ENCODE data around the gene BUB1. TPM values are rescaled to one million over a fixed set of nuclear protein-coding genes. Genes with fewer than 3 reads are reported as not detected.

BUB1 gene
- total and polyA plus RNA-seq, 2 donors (not counting 1 experiment from before 2014, with no cell fraction given) = 9.9 to 11.2 TPM

DNA sequence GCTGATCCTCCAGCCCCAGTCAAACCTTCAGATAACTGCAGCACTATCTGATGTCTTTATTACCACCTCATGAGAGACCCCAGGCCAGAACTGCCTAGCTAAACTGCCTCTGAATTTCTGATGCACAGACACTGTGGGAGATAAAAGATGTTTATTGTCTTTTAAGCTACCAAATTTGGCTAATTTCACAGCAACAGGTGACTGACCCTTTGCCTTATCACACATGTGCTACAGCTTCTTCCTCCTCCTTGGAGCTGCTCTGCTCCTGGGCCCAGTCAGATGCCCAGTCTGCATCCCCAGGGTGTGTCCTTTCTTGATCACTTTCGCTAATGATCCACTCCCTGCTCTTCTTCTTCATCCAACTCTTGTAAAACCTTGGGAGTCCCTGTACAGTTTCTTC is 34.9 kb upstream of the BUB1 start:
- no peak overlapping the region for H3K4me2 ChIP-seq (ENCODE audit: extremely low read depth, insufficient read depth, low read length)
- no peaks in the 10 kb centered on the region for H3K79me2 ChIP-seq (ENCODE audit: control insufficient read depth, insufficient read depth, low read length)
- TF ChIP-seq, protein P1, sequence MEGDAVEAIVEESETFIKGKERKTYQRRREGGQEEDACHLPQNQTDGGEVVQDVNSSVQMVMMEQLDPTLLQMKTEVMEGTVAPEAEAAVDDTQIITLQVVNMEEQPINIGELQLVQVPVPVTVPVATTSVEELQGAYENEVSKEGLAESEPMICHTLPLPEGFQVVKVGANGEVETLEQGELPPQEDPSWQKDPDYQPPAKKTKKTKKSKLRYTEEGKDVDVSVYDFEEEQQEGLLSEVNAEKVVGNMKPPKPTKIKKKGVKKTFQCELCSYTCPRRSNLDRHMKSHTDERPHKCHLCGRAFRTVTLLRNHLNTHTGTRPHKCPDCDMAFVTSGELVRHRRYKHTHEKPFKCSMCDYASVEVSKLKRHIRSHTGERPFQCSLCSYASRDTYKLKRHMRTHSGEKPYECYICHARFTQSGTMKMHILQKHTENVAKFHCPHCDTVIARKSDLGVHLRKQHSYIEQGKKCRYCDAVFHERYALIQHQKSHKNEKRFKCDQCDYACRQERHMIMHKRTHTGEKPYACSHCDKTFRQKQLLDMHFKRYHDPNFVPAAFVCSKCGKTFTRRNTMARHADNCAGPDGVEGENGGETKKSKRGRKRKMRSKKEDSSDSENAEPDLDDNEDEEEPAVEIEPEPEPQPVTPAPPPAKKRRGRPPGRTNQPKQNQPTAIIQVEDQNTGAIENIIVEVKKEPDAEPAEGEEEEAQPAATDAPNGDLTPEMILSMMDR (conservative IDR thresholded peaks at IDR 0.05 in 1 of 2, IDR thresholded peaks at IDR 0.05 in 1 of 2; ENCODE audit: low read depth in 1 of 2, low read length in 2 of 2) = no peak
- no peak for TF ChIP-seq EZH2 (IDR thresholded peaks at IDR 0.05; ENCODE audit: low read length, missing control alignments)
- no peaks in the 10 kb centered on the region for H3K36me3 ChIP-seq (ENCODE audit: control insufficient read depth, insufficient read depth, low read length)
- H3K27me3 ChIP-seq (ENCODE audit: control insufficient read depth, insufficient read depth, low read length) = peaks cover 13% of the 10 kb centered on the region
- H3K27ac ChIP-seq (ENCODE audit: insufficient read depth, low read length) = no peak overlapping the region
- H3K4me3 ChIP-seq (replicated peaks in 1 of 4; ENCODE audit: control extremely low read depth in 1 of 4, insufficient read depth in 1 of 4, low read depth in 3 of 4, low read length in 4 of 4) = no peak overlapping the region
- H3K4me1 ChIP-seq (ENCODE audit: control insufficient read depth, extremely low read depth, insufficient read depth, low read length) = no peaks in the 10 kb centered on the region
- H3K9ac ChIP-seq (ENCODE audit: insufficient read depth, low read length) = no peak overlapping the region
- DNase-seq (ENCODE audit: low read depth in 2 of 2) = no peak
- H2AFZ ChIP-seq (ENCODE audit: low read length) = no peak overlapping the region
- no peaks in the 10 kb centered on the region for H3K9me3 ChIP-seq (ENCODE audit: control insufficient read depth, insufficient read depth, low read depth, low read length)
- H4K20me1 ChIP-seq (ENCODE audit: control insufficient read depth, extremely low read depth, insufficient read depth, low read length) = no peaks in the 10 kb centered on the region

DNA sequence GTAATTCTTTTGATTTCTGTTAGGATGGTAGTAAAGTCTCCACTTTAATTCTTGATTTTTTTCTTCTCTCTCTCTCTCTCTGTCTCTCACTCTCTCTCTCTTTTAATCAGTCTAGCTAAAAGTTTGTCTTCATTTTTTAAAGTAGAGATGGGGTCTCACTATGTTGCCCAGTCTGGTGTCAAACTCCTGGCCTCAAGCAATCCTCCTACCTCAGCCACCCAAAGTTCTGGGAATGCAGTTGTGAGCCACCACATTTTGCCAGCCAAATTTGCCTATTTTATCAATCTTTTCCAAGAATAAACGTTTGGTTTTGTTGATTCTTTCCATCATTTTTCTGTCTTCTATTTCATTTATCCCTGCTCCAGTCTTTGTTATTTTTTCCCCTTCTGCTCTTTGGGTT is 30.6 kb upstream of the BUB1 start:
- Histone ChIP-seq H3K79me2 (ENCODE audit: control insufficient read depth, insufficient read depth, low read length) (no peaks in the 10 kb centered on the region), H3K4me3 (replicated peaks in 1 of 4; ENCODE audit: control extremely low read depth in 1 of 4, insufficient read depth in 1 of 4, low read depth in 3 of 4, low read length in 4 of 4) (no peak overlapping the region), H3K9me3 (ENCODE audit: control insufficient read depth, insufficient read depth, low read depth, low read length) (no peaks in the 10 kb centered on the region), H3K4me2 (ENCODE audit: extremely low read depth, insufficient read depth, low read length) (no peak overlapping the region), H2AFZ (ENCODE audit: low read length) (no peak overlapping the region), H3K27me3 (ENCODE audit: control insufficient read depth, insufficient read depth, low read length) (peaks cover 6% of the 10 kb centered on the region), H3K27ac (ENCODE audit: insufficient read depth, low read length) (no peak overlapping the region), H3K9ac (ENCODE audit: insufficient read depth, low read length) (no peak overlapping the region), H3K36me3 (ENCODE audit: control insufficient read depth, insufficient read depth, low read length) (no peaks in the 10 kb centered on the region), H3K4me1 (ENCODE audit: control insufficient read depth, extremely low read depth, insufficient read depth, low read length) (no peaks in the 10 kb centered on the region), H4K20me1 (ENCODE audit: control insufficient read depth, extremely low read depth, insufficient read depth, low read length) (no peaks in the 10 kb centered on the region)
- TF ChIP-seq EZH2 (IDR thresholded peaks at IDR 0.05; ENCODE audit: low read length, missing control alignments) = no peak
- TF ChIP-seq, protein P1 (conservative IDR thresholded peaks at IDR 0.05 in 1 of 2, IDR thresholded peaks at IDR 0.05 in 1 of 2; ENCODE audit: low read depth in 1 of 2, low read length in 2 of 2) = no peak
- no peak for DNase-seq (ENCODE audit: low read depth in 2 of 2)

DNA sequence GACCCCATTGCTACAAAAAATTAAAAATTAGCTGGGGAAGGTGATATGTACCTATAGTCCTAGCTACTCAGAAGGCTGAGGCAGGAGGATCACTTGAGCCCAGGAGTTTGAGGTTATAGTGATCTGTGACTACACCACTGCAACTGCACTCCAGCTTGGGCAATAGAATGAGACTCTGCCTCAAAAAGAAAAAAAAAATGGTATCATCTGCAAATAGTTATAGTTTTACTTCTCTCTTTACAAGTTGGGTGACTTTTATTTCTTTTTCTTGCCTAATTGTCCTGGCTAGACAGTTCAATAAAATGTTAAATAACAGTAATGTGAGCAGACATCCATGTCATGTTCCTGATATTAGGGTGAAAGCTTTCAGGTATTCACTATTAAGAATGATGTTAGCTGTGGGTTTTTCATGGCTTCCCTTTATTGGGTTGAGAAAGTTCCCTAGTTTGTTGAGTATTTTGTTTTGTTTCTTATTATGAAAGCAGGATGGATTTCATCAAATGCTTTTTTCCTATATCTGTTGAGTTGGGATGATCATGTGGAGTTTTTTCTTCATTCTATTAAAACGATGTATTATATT is 29.6 kb upstream of the BUB1 start:
- H3K9ac ChIP-seq (ENCODE audit: insufficient read depth, low read length) = no peak overlapping the region
- DNase-seq (ENCODE audit: low read depth in 2 of 2) = no peak
- H3K36me3 ChIP-seq (ENCODE audit: control insufficient read depth, insufficient read depth, low read length) = no peaks in the 10 kb centered on the region

More for the DNA sequence above, 29.6 kb upstream of the BUB1 start:
- H3K79me2 ChIP-seq (ENCODE audit: control insufficient read depth, insufficient read depth, low read length) = no peaks in the 10 kb centered on the region
- no peak overlapping the region for H2AFZ ChIP-seq (ENCODE audit: low read length)
- no peak for TF ChIP-seq EZH2 (IDR thresholded peaks at IDR 0.05; ENCODE audit: low read length, missing control alignments)
- TF ChIP-seq, protein P1 (conservative IDR thresholded peaks at IDR 0.05 in 1 of 2, IDR thresholded peaks at IDR 0.05 in 1 of 2; ENCODE audit: low read depth in 1 of 2, low read length in 2 of 2) = no peak
- no peaks in the 10 kb centered on the region for H3K4me1 ChIP-seq (ENCODE audit: control insufficient read depth, extremely low read depth, insufficient read depth, low read length)
- no peak overlapping the region for H3K4me3 ChIP-seq (replicated peaks in 1 of 4; ENCODE audit: control extremely low read depth in 1 of 4, insufficient read depth in 1 of 4, low read depth in 3 of 4, low read length in 4 of 4)
- H4K20me1 ChIP-seq (ENCODE audit: control insufficient read depth, extremely low read depth, insufficient read depth, low read length) = no peaks in the 10 kb centered on the region
- no peak overlapping the region for H3K27ac ChIP-seq (ENCODE audit: insufficient read depth, low read length)
- H3K9me3 ChIP-seq (ENCODE audit: control insufficient read depth, insufficient read depth, low read depth, low read length) = no peaks in the 10 kb centered on the region
- H3K4me2 ChIP-seq (ENCODE audit: extremely low read depth, insufficient read depth, low read length) = no peak overlapping the region
- H3K27me3 ChIP-seq (ENCODE audit: control insufficient read depth, insufficient read depth, low read length) = peaks cover 3% of the 10 kb centered on the region
